ENCODE results near the gene THBD.

The THBD gene

GRCh38 chr20:23085436-23086055 lies 36.1 kb upstream of the THBD start:
- DNase-seq (ENCODE audit: low read depth, low spot score) = no peak
- ChIA-PET CTCF (interaction anchor here (0.9 kb wide), 1 partner anchor 23 kb away, joined by 4 read pairs; no protein-coding TSS in a partner anchor), POLR2A (no interaction called here)
- no peak for TF ChIP-seq CTCF (IDR thresholded peaks at IDR 0.05; ENCODE audit: insufficient read depth, low read length, missing control alignments)
- H3K4me3 ChIP-seq (ENCODE audit: low read depth, low read length) = no peak overlapping the region

DNA sequence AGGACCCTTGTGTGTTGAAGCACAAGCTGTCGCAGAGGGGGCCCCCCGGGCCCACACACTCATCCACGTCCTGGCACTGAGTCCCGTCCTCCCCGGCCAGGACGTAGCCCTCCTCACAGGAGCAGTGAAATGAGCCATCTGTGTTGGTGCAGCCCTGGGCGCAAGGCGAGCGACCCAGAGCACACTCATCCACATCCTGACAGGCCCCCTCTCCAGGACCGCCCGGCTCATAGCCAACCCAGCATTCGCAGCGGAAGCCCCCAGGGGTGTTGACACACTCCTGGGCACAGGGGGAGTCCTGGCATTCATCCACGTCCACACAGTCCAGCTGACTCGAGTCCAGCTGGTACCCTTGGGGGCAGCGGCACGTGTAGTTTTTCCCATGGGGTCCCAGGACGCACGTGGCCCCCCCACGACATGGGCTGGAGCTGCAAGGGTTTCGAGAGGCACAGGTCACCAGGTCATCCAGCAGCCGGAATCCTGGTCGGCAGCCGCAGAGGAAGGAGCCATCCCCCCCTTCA lies 35.4 kb upstream of the THBD start:
- no peak overlapping the region for H3K4me3 ChIP-seq (ENCODE audit: low read depth, low read length)
- DNase-seq (ENCODE audit: low read depth, low spot score) = no peak
- TF ChIP-seq CTCF (IDR thresholded peaks at IDR 0.05; ENCODE audit: insufficient read depth, low read length, missing control alignments) = no peak
- ChIA-PET CTCF (interaction anchor here (0.9 kb wide), 1 partner anchor 23 kb away, joined by 4 read pairs; no protein-coding TSS in a partner anchor), POLR2A (no interaction called here)

GRCh38 chr20:23084282-23084844 lies 34.9 kb upstream of the THBD start:
- CTCF ChIA-PET = no interaction called here
- TF ChIP-seq CTCF (IDR thresholded peaks at IDR 0.05; ENCODE audit: insufficient read depth, low read length, missing control alignments) = no peak
- DNase-seq (ENCODE audit: low read depth, low spot score) = no peak
- POLR2A ChIA-PET = no interaction called here
- no peak overlapping the region for H3K4me3 ChIP-seq (ENCODE audit: low read depth, low read length)

DNA sequence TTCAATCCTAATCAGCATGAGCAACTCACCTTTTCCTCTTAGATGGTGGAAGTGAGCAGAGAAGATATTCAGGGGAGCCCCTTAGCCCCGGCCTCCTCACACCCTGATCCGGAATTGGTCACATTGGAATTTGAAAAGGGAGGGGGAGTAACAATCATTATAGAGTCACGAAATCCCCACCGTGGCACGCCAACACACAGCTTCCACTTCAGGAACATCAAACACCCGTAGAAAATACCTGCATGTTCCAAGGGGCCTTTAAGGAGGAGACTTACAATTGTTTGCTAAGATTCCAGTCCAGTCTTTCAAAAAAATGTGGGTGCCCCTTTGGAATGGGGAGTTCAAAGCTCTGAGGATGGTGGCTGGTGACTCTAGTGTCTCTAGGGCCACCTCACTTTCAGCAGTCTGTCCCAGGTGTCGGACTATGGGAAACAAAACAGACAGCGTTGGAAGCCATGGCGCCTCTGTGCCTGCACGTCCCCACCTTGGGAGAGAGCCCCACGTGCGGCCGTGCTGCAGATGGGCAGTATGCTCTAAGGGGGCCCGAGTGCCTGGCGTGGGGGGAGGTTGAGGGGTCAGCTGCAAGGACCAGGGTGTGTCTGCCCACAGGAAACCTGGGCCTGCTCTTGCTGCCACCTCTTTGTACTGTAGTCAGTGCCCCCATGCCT lies 34.2 kb upstream of the THBD start:
- no peak for TF ChIP-seq CTCF (IDR thresholded peaks at IDR 0.05; ENCODE audit: insufficient read depth, low read length, missing control alignments)
- ChIA-PET CTCF (no interaction called here), POLR2A (no interaction called here)

GRCh38 chr20:23082846-23083552 lies 33.5 kb upstream of the THBD start:
- ChIA-PET POLR2A (no interaction called here), CTCF (no interaction called here)
- TF ChIP-seq CTCF (IDR thresholded peaks at IDR 0.05; ENCODE audit: insufficient read depth, low read length, missing control alignments) = no peak
- DNase-seq (ENCODE audit: low read depth, low spot score) = no peak
- no peak overlapping the region for H3K4me3 ChIP-seq (ENCODE audit: low read depth, low read length)

More for the DNA sequence above, 34.2 kb upstream of the THBD start:
- no peak overlapping the region for H3K4me3 ChIP-seq (ENCODE audit: low read depth, low read length)
- no peak for DNase-seq (ENCODE audit: low read depth, low spot score)
